ENCODE results near the gene ARHGEF28.

ARHGEF28 gene

DNA sequence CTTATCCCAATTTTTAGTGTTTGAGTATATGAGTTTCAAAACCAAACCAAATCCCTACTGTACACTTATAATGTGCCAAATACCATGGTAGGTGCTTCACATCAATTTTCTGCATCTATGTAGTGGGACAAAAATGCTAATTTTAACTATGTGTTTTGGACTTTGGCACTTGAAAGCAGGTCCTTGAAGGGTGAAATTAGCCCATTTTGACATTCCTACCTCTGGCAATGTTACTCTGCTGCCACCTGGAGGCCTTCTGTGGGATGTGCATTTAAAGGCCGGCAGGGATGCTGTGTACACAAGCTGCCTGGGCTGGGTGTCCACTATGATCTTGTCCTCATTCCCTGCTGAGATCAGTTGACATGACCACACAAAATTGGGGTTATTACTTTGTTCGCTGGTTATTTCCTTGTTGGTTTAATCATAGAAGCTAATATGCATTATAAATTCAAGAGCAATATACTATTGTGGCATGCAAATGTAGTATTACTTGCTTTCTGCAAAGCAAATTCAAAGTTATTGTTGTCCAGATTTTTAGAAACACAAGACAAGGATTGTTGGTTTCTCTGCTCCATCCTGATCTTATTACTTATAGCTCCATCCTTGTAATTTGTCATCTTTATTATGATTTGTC, 166.8 kb downstream of the ARHGEF28 start:
- TF ChIP-seq ZNF70 (CRISPR knock-in tag; IDR thresholded peaks at IDR 0.05) (no peak), RARB (CRISPR knock-in tag; IDR thresholded peaks at IDR 0.05) (no peak), TOX (CRISPR knock-in tag; IDR thresholded peaks at IDR 0.05; ENCODE audit: borderline replicate concordance) (no peak), SNAI2 (CRISPR knock-in tag; IDR thresholded peaks at IDR 0.05) (no peak), ZC3H10 (CRISPR knock-in tag; IDR thresholded peaks at IDR 0.05) (no peak), CSDC2 (CRISPR knock-in tag; IDR thresholded peaks at IDR 0.05) (no peak), GLIS3 (CRISPR knock-in tag; IDR thresholded peaks at IDR 0.05) (no peak), ARNTL (CRISPR knock-in tag; IDR thresholded peaks at IDR 0.05; ENCODE audit: borderline replicate concordance, low read depth) (no peak)
- TF ChIP-seq, protein P1, sequence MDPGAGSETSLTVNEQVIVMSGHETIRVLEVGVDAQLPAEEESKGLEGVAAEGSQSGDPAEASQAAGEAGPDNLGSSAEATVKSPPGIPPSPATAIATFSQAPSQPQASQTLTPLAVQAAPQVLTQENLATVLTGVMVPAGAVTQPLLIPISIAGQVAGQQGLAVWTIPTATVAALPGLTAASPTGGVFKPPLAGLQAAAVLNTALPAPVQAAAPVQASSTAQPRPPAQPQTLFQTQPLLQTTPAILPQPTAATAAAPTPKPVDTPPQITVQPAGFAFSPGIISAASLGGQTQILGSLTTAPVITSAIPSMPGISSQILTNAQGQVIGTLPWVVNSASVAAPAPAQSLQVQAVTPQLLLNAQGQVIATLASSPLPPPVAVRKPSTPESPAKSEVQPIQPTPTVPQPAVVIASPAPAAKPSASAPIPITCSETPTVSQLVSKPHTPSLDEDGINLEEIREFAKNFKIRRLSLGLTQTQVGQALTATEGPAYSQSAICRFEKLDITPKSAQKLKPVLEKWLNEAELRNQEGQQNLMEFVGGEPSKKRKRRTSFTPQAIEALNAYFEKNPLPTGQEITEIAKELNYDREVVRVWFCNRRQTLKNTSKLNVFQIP (CRISPR knock-in tag; IDR thresholded peaks at IDR 0.05; ENCODE audit: borderline replicate concordance, low read depth), result no peak
- TF ChIP-seq, protein P2, sequence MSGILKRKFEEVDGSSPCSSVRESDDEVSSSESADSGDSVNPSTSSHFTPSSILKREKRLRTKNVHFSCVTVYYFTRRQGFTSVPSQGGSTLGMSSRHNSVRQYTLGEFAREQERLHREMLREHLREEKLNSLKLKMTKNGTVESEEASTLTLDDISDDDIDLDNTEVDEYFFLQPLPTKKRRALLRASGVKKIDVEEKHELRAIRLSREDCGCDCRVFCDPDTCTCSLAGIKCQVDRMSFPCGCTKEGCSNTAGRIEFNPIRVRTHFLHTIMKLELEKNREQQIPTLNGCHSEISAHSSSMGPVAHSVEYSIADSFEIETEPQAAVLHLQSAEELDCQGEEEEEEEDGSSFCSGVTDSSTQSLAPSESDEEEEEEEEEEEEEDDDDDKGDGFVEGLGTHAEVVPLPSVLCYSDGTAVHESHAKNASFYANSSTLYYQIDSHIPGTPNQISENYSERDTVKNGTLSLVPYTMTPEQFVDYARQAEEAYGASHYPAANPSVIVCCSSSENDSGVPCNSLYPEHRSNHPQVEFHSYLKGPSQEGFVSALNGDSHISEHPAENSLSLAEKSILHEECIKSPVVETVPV (CRISPR knock-in tag; IDR thresholded peaks at IDR 0.05), result no peak
- TF ChIP-seq, protein P3, sequence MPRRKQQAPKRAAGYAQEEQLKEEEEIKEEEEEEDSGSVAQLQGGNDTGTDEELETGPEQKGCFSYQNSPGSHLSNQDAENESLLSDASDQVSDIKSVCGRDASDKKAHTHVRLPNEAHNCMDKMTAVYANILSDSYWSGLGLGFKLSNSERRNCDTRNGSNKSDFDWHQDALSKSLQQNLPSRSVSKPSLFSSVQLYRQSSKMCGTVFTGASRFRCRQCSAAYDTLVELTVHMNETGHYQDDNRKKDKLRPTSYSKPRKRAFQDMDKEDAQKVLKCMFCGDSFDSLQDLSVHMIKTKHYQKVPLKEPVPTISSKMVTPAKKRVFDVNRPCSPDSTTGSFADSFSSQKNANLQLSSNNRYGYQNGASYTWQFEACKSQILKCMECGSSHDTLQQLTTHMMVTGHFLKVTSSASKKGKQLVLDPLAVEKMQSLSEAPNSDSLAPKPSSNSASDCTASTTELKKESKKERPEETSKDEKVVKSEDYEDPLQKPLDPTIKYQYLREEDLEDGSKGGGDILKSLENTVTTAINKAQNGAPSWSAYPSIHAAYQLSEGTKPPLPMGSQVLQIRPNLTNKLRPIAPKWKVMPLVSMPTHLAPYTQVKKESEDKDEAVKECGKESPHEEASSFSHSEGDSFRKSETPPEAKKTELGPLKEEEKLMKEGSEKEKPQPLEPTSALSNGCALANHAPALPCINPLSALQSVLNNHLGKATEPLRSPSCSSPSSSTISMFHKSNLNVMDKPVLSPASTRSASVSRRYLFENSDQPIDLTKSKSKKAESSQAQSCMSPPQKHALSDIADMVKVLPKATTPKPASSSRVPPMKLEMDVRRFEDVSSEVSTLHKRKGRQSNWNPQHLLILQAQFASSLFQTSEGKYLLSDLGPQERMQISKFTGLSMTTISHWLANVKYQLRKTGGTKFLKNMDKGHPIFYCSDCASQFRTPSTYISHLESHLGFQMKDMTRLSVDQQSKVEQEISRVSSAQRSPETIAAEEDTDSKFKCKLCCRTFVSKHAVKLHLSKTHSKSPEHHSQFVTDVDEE (CRISPR knock-in tag; IDR thresholded peaks at IDR 0.05), result no peak
- TF ChIP-seq, protein P4, sequence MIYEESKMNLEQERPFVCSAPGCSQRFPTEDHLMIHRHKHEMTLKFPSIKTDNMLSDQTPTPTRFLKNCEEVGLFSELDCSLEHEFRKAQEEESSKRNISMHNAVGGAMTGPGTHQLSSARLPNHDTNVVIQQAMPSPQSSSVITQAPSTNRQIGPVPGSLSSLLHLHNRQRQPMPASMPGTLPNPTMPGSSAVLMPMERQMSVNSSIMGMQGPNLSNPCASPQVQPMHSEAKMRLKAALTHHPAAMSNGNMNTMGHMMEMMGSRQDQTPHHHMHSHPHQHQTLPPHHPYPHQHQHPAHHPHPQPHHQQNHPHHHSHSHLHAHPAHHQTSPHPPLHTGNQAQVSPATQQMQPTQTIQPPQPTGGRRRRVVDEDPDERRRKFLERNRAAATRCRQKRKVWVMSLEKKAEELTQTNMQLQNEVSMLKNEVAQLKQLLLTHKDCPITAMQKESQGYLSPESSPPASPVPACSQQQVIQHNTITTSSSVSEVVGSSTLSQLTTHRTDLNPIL (CRISPR knock-in tag; IDR thresholded peaks at IDR 0.05; ENCODE audit: low read depth), result no peak
- ATAC-seq, result peak; percentile 85

DNA sequence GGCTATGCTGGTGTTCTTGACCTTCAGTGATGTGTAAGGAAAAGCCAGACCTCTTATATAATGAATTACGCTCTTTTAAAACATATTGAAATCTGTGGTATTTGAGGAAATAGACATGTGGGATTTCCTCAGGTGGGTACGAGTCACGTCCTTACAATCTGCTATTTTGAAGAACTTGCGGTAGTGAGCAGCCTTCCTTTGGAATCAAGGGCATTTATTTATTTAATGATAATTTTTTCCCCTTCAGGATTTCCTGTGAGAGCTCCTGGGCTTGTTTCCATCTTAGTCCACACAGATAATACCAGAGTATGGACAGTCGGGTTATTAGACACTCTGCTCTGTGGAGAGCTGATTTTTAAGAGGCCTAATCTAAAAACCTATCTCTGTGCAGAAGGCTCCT, 167.9 kb downstream of the ARHGEF28 start:
- TF ChIP-seq ZNF565 (CRISPR knock-in tag; conservative IDR thresholded peaks at IDR 0.05; ENCODE audit: low read depth), result no peak
- TF ChIP-seq, protein P4 (CRISPR knock-in tag; IDR thresholded peaks at IDR 0.05; ENCODE audit: low read depth), result no peak
- TF ChIP-seq, protein P3 (CRISPR knock-in tag; IDR thresholded peaks at IDR 0.05), result no peak
- no peak for TF ChIP-seq ZNF70 (CRISPR knock-in tag; IDR thresholded peaks at IDR 0.05)
- TF ChIP-seq ZNF8 (CRISPR knock-in tag; IDR thresholded peaks at IDR 0.05), result no peak
- no peak for TF ChIP-seq TCF4 (CRISPR knock-in tag; IDR thresholded peaks at IDR 0.05; ENCODE audit: borderline replicate concordance)
- no peak for TF ChIP-seq ESRRG (CRISPR knock-in tag; IDR thresholded peaks at IDR 0.05)
- no peak for TF ChIP-seq TOX (CRISPR knock-in tag; IDR thresholded peaks at IDR 0.05; ENCODE audit: borderline replicate concordance)
- no peak for TF ChIP-seq ZFP3 (CRISPR knock-in tag; IDR thresholded peaks at IDR 0.05)
- TF ChIP-seq, protein P1 (CRISPR knock-in tag; IDR thresholded peaks at IDR 0.05; ENCODE audit: borderline replicate concordance, low read depth), result no peak
- no peak for TF ChIP-seq GLIS3 (CRISPR knock-in tag; IDR thresholded peaks at IDR 0.05)
- TF ChIP-seq ISL1 (CRISPR knock-in tag; IDR thresholded peaks at IDR 0.05), result no peak
- no peak for ATAC-seq
